ENCODE data around the gene RND1. TPM values are rescaled to one million over a fixed set of nuclear protein-coding genes. Genes with fewer than 3 reads are reported as not detected.

RND1 gene
- total RNA-seq, 1 donor from 2014 or later = 5.8 TPM

GRCh38 chr12:48810903-48811431, 54.7 kb downstream of the RND1 start:
- DNase-seq (ENCODE audit: low spot score) = peak; percentile 73

GRCh38 chr12:48807981-48808380, 57.7 kb downstream of the RND1 start:
- DNase-seq (ENCODE audit: low spot score) = no peak

Other genes starting within 250 kb of the RND1 start
- 64.3 TPM for gene KANSL2, start 183.6 kb downstream of the RND1 start, total RNA-seq (ENCODE audit: insufficient read depth, low replicate concordance)
- 109 TPM for gene CCNT1, start 149.2 kb downstream of the RND1 start, total RNA-seq (ENCODE audit: insufficient read depth, low replicate concordance)
- gene ADCY6, start 76.8 kb downstream of the RND1 start, total RNA-seq (ENCODE audit: insufficient read depth, low replicate concordance) = 20.0 TPM
- 7.5 TPM for gene CACNB3, start 47.4 kb downstream of the RND1 start, total RNA-seq (ENCODE audit: insufficient read depth, low replicate concordance)
- 78.5 TPM for gene DDX23, start 13.7 kb downstream of the RND1 start, total RNA-seq (ENCODE audit: insufficient read depth, low replicate concordance)
- gene FKBP11, start 59.6 kb upstream of the RND1 start, total RNA-seq (ENCODE audit: insufficient read depth, low replicate concordance) = 47.4 TPM
- gene ARF3, start 91.6 kb upstream of the RND1 start, total RNA-seq (ENCODE audit: insufficient read depth, low replicate concordance) = 25.3 TPM
- gene WNT10B, start 105.9 kb upstream of the RND1 start, total RNA-seq (ENCODE audit: insufficient read depth, low replicate concordance) = 0.72 TPM
- gene WNT1, start 112.5 kb upstream of the RND1 start, total RNA-seq (ENCODE audit: insufficient read depth, low replicate concordance) = not detected
- 5.5 TPM for gene DDN, start 133.5 kb upstream of the RND1 start, total RNA-seq (ENCODE audit: insufficient read depth, low replicate concordance)
- 52.7 TPM for gene PRKAG1, start 152.9 kb upstream of the RND1 start, total RNA-seq (ENCODE audit: insufficient read depth, low replicate concordance)
- gene KMT2D, start 194.9 kb upstream of the RND1 start, total RNA-seq (ENCODE audit: insufficient read depth, low replicate concordance) = 22.4 TPM
- gene RHEBL1, start 204.1 kb upstream of the RND1 start, total RNA-seq (ENCODE audit: insufficient read depth, low replicate concordance) = 3.9 TPM
- 2.9 TPM for gene DHH, start 228.9 kb upstream of the RND1 start, total RNA-seq (ENCODE audit: insufficient read depth, low replicate concordance)
- gene LMBR1L, start 245.0 kb upstream of the RND1 start, total RNA-seq (ENCODE audit: insufficient read depth, low replicate concordance) = 64.8 TPM

All from umbilical cord (tissue), 2 donors.